HepG2 (cell line): ENCODE results near the gene RNASE13. TPM values are rescaled to one million over a fixed set of nuclear protein-coding genes. Genes with fewer than 3 reads are reported as not detected.

ENCODE experiments used
- ATF7 ChIP-seq, 2 experiments: fragments of 450-650 bp in 1 of 2; sonication (generic) in 1 of 2; formaldehyde crosslinking in 1 of 2; IDR thresholded peaks; 2 replicates each; pipeline versions ENCODE4 v1.4.0 to v1.6.1; 2016 to 2020; ENCODE audit warnings: antibody characterized with exemption in 1 of 2, mild to moderate bottlenecking in 1 of 2, missing genetic modification reagents in 1 of 2
- ATF7-NPFF ChIP-seq: sonication (generic); formaldehyde crosslinking; IDR thresholded peaks from 2 replicates; pipeline ENCODE4 v1.8.1; 2023; ENCODE audit warnings: mild to moderate bottlenecking, low read depth, missing genetic modification reagents, moderate library complexity
- CBFB ChIP-seq: sonication (generic); formaldehyde crosslinking; IDR thresholded peaks from 2 replicates; pipeline ENCODE4 v1.4.0; 2020; ENCODE audit warnings: missing genetic modification reagents
- CC2D1A ChIP-seq: sonication (generic); formaldehyde crosslinking; IDR thresholded peaks from 2 replicates; pipeline ENCODE4 v1.8.1; 2023; ENCODE audit warnings: mild to moderate bottlenecking, missing genetic modification reagents
- FOXA3 ChIP-seq: IDR thresholded peaks from 2 replicates; pipeline ENCODE4 v1.6.1; 2016; ENCODE audit warnings: missing genetic modification reagents, missing compliant biosample characterization
- GPN1 ChIP-seq: sonication (generic); formaldehyde crosslinking; IDR thresholded peaks from 2 replicates; pipeline ENCODE4 v1.5.1; 2020; ENCODE audit warnings: missing genetic modification reagents, borderline replicate concordance
- HDAC2 ChIP-seq: sonication (generic); formaldehyde crosslinking; IDR thresholded peaks from 2 replicates; pipeline ENCODE4 v1.4.0; 2020; ENCODE audit warnings: missing genetic modification reagents
- HNRNPH1 ChIP-seq: fragments of 200-400 bp; formaldehyde crosslinking; optimal IDR thresholded peaks from 2 replicates; pipeline ENCODE3; 2017; ENCODE audit warnings: mild to moderate bottlenecking, low read depth, low read length
- HNRNPLL ChIP-seq: fragments of 200-400 bp; formaldehyde crosslinking; IDR thresholded peaks from 2 replicates; pipeline ENCODE4 v1.6.1; 2017; ENCODE audit warnings: mild to moderate bottlenecking, low read depth, low read length; ENCODE audit not compliant: poor library complexity, severe bottlenecking
- PCBP2 ChIP-seq: fragments of 200-400 bp; formaldehyde crosslinking; optimal IDR thresholded peaks from 2 replicates; pipeline ENCODE3; 2018; ENCODE audit warnings: low read length, low read depth; ENCODE audit not compliant: poor library complexity, severe bottlenecking
- RARA ChIP-seq: IDR thresholded peaks from 2 replicates; pipeline ENCODE4 v1.6.1; 2016; ENCODE audit warnings: missing genetic modification reagents, missing compliant biosample characterization
- RNF2 ChIP-seq: fragments of 450-650 bp; conservative IDR thresholded peaks from 2 replicates; pipeline ENCODE4 v1.6.1; 2016; ENCODE audit warnings: low read depth
- SALL2 ChIP-seq: sonication (generic); formaldehyde crosslinking; IDR thresholded peaks from 2 replicates; pipeline ENCODE4 v1.8.1; 2023; ENCODE audit warnings: mild to moderate bottlenecking, missing genetic modification reagents, inconsistent platforms
- SMAD3 ChIP-seq: sonication (generic); formaldehyde crosslinking; IDR thresholded peaks from 2 replicates; pipeline ENCODE4 v1.4.0; 2020; ENCODE audit warnings: missing genetic modification reagents
- ZKSCAN1 ChIP-seq: fragments of 150-350 bp; IDR thresholded peaks from 2 replicates; pipeline ENCODE4 v1.6.1; 2014; ENCODE audit warnings: low read length
- ZMYM4 ChIP-seq: sonication (generic); formaldehyde crosslinking; IDR thresholded peaks from 2 replicates; pipeline ENCODE4 v1.8.1; 2023; ENCODE audit warnings: mild to moderate bottlenecking, missing genetic modification reagents
- ZNF274 ChIP-seq: sonication (generic); formaldehyde crosslinking; IDR thresholded peaks from 2 replicates; pipeline ENCODE4 v1.5.1; 2020; ENCODE audit warnings: mild to moderate bottlenecking, missing genetic modification reagents
- ZNF292 ChIP-seq: sonication (generic); formaldehyde crosslinking; IDR thresholded peaks from 2 replicates; pipeline ENCODE4 v1.8.1; 2022; ENCODE audit warnings: mild to moderate bottlenecking, low read depth, missing genetic modification reagents, borderline replicate concordance
- ZNF598 ChIP-seq: sonication (generic); formaldehyde crosslinking; IDR thresholded peaks from 2 replicates; pipeline ENCODE4 v1.5.1; 2020; ENCODE audit warnings: mild to moderate bottlenecking, missing genetic modification reagents, borderline replicate concordance
- ZNF713 ChIP-seq: sonication (generic); formaldehyde crosslinking; IDR thresholded peaks from 2 replicates; pipeline ENCODE4 v1.4.0; 2020; ENCODE audit warnings: mild to moderate bottlenecking, missing genetic modification reagents
- ZNF746 ChIP-seq: sonication (generic); formaldehyde crosslinking; IDR thresholded peaks from 2 replicates; pipeline ENCODE4 v1.8.0; 2022; ENCODE audit warnings: mild to moderate bottlenecking, missing genetic modification reagents
- ZNF816 ChIP-seq: sonication (generic); formaldehyde crosslinking; IDR thresholded peaks from 2 replicates; pipeline ENCODE4 v1.8.0; 2022; ENCODE audit warnings: missing genetic modification reagents, mild to moderate bottlenecking, borderline replicate concordance
- polyA plus RNA-seq, 8 experiments: library from polyadenylated mRNA; depleted of rRNA in 3 of 8; stranded (reverse) in 7 of 8; unstranded in 1 of 8; fragments of >200 nt; fragmentation: Illumina TruSeq in 4 of 8; extraction: Trizol in 4 of 8; gene quantifications; 2 replicates each; pipeline versions ENCODE4 v1.2.1 to v1.2.3, GENCODE V29; 2011 to 2016; ENCODE audit warnings: low read depth in 4 of 8, missing spikeins in 1 of 8, mixed read lengths in 1 of 8; ENCODE audit not compliant: insufficient read depth in 1 of 8
- total RNA-seq, 5 experiments: library from RNA; depleted of rRNA; stranded (reverse); fragments of >200 nt; fragmentation: Illumina TruSeq; extraction: Trizol; gene quantifications; 2 replicates each; pipeline ENCODE4 v1.2.3, GENCODE V29; 2016; ENCODE audit warnings: low read depth in 1 of 5
- TF ChIP-seq, protein P1 (sequence below): IDR thresholded peaks from 2 replicates; pipeline ENCODE4 v1.6.1; 2016; ENCODE audit warnings: low read depth, borderline replicate concordance
- TF ChIP-seq, protein P2 (sequence below): sonication (generic); formaldehyde crosslinking; IDR thresholded peaks from 2 replicates; pipeline ENCODE4 v1.5.0; 2020; ENCODE audit warnings: missing genetic modification reagents, mild to moderate bottlenecking, borderline replicate concordance
- TF ChIP-seq, protein P3 (sequence below): sonication (generic); formaldehyde crosslinking; IDR thresholded peaks from 2 replicates; pipeline ENCODE4 v1.4.0; 2020; ENCODE audit warnings: low read depth, mild to moderate bottlenecking, missing genetic modification reagents
- TF ChIP-seq, protein P4 (sequence below): sonication (generic); formaldehyde crosslinking; conservative IDR thresholded peaks from 2 replicates; pipeline ENCODE4 v1.4.0; 2020; ENCODE audit warnings: missing genetic modification reagents

RNASE13 gene
- total and polyA plus RNA-seq, 2 of the 13 experiments (the other 11 are each of a cell fraction or from before 2014, with no cell fraction given) = 1.0 TPM; not detected in 1

DNA sequence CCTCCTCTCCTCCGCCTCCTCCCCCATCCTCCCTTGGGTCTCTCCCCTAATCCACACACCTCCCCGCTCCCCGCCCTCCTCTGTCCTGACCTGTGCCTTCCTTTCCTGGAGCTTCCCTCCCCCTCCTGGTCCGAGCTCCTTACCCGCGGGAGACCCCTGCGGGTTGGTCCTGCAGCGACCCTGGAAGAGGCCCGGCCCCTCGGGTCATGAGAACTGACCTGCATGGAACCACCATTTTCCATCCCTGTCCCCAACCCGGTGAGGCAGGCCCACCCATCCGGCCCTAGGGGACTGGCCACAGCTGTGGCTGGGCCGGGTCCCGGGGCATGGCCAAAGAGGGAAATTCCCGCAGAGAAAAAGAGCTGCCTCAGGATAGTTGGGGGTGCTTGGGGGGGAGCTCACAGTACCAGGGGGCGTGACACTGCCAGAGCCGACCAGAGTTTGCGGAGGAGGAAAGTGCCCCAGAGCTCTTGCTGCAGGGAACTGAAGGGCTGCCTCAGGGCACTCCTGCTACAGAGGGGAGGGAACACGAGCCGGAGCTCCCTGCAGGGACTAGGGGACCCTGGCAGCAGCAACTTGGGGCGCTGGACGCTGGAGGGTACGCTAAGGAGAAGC lies 36.1 kb upstream of the RNASE13 start (continued):
- TF ChIP-seq, protein P1, sequence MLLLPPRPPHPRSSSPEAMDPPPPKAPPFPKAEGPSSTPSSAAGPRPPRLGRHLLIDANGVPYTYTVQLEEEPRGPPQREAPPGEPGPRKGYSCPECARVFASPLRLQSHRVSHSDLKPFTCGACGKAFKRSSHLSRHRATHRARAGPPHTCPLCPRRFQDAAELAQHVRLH (CRISPR knock-in tag) = no peak
- TF ChIP-seq ZMYM4 (CRISPR knock-in tag) (peak; percentile 4; the same call in 1 of the 2 replicates), SALL2 (CRISPR knock-in tag) (0 out of 2 replicates have a peak, but pooled peaks have one; percentile 70), ZNF816 (CRISPR knock-in tag) (0 out of 2 replicates have a peak, but pooled peaks have one; percentile 56), HDAC2 (CRISPR knock-in tag) (no peak), ZNF292 (no peak), ATF7 (IDR thresholded peaks at IDR 0.05) (no peak), ATF7 (CRISPR knock-in tag; IDR thresholded peaks at IDR 0.05) (no peak), ATF7-NPFF (no peak; the same call in 1 of the 2 replicates), CC2D1A (CRISPR knock-in tag) (0 out of 2 replicates have a peak, but pooled peaks have one; percentile 8), ZNF713 (CRISPR knock-in tag) (no peak), ZKSCAN1 (no peak), HNRNPLL (no peak), ZNF598 (no peak), GPN1 (CRISPR knock-in tag) (no peak), CBFB (no peak; the same call in 1 of the 2 replicates), ZNF274 (CRISPR knock-in tag) (peak; percentile 58), FOXA3 (CRISPR knock-in tag) (no peak), PCBP2 (peak; percentile 68), ZNF746 (CRISPR knock-in tag) (peak; percentile 58; the same call in 1 of the 2 replicates), RNF2 (no peak), RARA (CRISPR knock-in tag) (no peak), SMAD3 (CRISPR knock-in tag) (no peak), HNRNPH1 (no peak)
- TF ChIP-seq, protein P2, sequence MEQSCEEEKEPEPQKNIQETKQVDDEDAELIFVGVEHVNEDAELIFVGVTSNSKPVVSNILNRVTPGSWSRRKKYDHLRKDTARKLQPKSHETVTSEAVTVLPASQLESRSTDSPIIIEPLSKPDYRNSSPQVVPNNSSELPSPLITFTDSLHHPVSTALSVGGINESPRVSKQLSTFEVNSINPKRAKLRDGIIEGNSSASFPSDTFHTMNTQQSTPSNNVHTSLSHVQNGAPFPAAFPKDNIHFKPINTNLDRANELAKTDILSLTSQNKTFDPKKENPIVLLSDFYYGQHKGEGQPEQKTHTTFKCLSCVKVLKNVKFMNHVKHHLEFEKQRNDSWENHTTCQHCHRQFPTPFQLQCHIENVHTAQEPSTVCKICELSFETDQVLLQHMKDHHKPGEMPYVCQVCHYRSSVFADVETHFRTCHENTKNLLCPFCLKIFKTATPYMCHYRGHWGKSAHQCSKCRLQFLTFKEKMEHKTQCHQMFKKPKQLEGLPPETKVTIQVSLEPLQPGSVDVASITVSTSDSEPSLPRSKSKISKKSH = no peak
- TF ChIP-seq, protein P3, sequence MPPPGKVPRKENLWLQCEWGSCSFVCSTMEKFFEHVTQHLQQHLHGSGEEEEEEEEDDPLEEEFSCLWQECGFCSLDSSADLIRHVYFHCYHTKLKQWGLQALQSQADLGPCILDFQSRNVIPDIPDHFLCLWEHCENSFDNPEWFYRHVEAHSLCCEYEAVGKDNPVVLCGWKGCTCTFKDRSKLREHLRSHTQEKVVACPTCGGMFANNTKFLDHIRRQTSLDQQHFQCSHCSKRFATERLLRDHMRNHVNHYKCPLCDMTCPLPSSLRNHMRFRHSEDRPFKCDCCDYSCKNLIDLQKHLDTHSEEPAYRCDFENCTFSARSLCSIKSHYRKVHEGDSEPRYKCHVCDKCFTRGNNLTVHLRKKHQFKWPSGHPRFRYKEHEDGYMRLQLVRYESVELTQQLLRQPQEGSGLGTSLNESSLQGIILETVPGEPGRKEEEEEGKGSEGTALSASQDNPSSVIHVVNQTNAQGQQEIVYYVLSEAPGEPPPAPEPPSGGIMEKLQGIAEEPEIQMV (CRISPR knock-in tag) = 0 out of 2 replicates have a peak, but pooled peaks have one; percentile 17
- TF ChIP-seq, protein P4, sequence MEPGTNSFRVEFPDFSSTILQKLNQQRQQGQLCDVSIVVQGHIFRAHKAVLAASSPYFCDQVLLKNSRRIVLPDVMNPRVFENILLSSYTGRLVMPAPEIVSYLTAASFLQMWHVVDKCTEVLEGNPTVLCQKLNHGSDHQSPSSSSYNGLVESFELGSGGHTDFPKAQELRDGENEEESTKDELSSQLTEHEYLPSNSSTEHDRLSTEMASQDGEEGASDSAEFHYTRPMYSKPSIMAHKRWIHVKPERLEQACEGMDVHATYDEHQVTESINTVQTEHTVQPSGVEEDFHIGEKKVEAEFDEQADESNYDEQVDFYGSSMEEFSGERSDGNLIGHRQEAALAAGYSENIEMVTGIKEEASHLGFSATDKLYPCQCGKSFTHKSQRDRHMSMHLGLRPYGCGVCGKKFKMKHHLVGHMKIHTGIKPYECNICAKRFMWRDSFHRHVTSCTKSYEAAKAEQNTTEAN = no peak; the same call in 1 of the 2 replicates
